HG03135 (cell line): Measurements from ENCODE around the gene SLC5A12.

Experiments
- ATAC-seq: cut with Tn5 transposase; IDR thresholded peaks from one replicate; pipeline ENCODE4 v1.9.1; 2021; ENCODE audit warnings: mild to moderate bottlenecking, moderate library complexity; ENCODE audit not compliant: unreplicated experiment

The SLC5A12 gene

DNA sequence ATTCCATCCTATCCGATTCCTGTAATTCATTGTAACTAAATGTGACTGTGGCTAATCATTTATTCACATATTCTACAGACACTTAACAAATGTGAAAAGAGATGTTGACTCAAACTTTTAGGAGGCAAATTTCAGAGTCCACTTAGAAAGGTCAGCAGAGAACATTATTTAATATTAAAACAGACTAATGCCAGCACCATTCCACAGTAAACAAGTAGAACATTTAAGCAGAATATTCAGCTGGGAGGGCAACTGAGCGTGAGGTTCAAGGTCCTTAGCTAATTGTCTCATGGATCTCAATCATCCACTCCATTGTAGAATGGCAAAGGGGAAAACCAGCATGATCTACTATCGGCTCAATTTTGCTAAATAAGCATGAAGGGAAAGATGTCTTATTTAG, 5.1 kb upstream of the SLC5A12 start:
- no peak for ATAC-seq

- ATAC-seq = no peak
These were observed 1.9 kb downstream of the SLC5A12 start for GRCh38 chr11:26719998-26720397.

- no peak for ATAC-seq
These were observed 2.4 kb downstream of the SLC5A12 start for GRCh38 chr11:26719289-26719973.

DNA sequence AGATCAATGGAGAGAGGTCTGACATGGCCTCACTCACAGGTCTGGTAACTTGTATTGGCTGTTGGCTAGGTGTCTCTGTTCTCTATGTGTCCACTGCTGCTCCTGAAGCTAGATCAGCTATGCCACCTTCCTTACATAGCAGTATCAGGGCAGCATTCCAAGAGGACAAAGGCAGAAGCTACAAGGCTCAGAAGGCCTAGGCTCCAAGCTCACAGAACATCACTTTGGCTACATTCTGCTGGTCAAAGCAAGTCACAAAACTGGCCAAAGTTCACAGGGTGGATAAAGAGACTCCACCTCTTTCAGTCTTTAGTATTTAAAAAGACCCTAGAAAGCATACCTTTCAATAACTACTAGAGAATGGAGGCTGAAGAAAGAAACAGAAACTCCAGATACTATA, 4.1 kb downstream of the SLC5A12 start:
- ATAC-seq = no peak

DNA sequence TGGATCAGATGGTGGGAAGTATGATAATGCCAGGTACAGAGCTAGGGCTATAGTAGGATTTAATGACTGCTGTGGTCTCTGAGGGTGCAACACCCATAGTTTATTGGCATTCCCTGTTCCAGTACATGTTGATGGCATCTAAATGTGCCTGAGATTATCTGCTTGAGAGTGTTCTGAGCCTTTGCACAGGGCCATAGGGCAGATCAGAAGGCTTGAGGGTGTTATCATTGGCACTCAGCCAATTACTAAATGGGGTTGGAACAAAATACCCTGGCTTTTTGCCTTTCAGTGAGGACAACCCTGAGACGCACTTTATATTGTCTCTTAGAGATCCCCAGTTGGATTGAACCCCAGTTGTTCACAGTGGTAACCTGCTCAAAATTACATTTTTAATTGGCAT, 6.7 kb downstream of the SLC5A12 start:
- no peak for ATAC-seq

DNA sequence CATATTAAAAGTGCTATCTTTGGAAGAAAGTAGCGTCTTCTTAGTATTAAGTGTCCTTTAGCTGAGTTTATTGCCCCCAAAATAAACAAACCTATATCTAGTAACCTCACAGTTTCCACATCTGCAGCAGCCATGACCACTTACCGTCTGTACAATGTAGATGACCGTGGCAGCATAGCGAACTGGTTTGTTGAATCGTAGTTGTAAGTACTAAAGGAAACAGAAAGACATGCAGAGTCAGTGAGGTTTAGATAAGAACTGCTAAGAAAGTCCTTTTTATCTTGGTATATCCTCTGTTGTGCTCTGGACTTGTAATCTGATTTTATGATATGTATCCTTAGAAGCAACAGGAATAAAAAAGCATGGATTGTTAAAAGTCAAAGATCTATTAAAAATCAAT, 9.4 kb downstream of the SLC5A12 start:
- ATAC-seq = no peak

DNA sequence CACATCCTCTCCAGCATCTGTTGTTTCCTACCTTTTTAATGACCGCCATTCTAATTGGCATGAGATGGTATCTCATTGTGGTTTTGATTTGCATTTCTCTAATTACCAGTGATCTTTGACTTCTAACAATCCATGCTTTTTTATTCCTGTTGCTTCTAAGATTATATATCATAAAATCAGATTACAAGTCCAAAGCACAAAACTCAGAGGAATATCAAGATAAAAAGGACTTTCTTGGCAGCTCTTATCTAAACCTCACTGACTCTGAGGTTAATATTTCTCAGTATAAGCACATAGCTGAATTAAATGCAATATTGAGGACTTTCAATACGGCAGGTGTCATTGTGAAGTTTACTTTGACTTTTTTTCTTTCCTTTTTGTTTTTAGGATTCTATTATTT, 11.4 kb downstream of the SLC5A12 start:
- ATAC-seq = no peak

- no peak for ATAC-seq
These were observed 13.0 kb downstream of the SLC5A12 start for GRCh38 chr11:26708736-26709456.

- no peak for ATAC-seq
These were observed 15.7 kb downstream of the SLC5A12 start for GRCh38 chr11:26706181-26706580.

- ATAC-seq = no peak
These were observed 17.6 kb downstream of the SLC5A12 start for GRCh38 chr11:26704249-26704648.

DNA sequence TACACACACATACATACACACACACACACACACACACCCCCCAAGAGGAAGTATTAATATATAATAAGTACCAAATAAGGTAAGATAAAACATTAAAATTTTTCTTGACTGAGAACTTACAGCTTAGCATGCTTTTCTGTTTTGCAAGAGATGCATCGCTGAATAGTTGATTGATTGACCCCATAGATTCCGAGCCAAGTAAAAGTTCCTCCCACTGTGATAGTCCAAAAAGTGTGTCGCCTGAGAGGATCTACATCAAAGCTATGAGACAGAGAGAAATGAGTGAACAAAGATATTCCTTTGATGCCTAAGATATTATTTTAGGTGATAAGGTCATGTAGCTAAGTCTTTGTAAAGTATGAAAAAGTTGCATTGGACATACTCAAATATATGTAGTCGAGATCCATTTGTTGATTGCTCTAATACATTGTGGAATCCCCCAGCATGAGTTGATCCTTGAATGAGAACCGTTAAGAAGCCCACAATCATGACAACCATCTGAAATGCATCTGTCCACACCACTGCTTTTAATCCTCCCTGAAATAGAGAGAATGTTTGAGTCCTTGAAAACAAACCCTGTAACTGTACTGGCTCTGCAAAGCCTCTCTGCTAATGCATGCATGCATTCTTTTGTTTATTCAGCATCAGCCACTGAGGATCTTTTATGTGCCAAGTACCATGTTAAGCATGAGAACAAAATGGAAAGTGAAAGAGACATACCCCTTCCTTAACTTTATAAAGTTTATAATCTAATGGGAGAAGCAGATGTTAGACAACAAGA, 18.3 kb downstream of the SLC5A12 start:
- no peak for ATAC-seq

- no peak for ATAC-seq
These were observed 19.5 kb downstream of the SLC5A12 start for GRCh38 chr11:26702406-26702805.

- ATAC-seq = no peak
These were observed 21.2 kb downstream of the SLC5A12 start for GRCh38 chr11:26700574-26701235.

GRCh38 chr11:26698224-26698623, 23.6 kb downstream of the SLC5A12 start:
- ATAC-seq = no peak

DNA sequence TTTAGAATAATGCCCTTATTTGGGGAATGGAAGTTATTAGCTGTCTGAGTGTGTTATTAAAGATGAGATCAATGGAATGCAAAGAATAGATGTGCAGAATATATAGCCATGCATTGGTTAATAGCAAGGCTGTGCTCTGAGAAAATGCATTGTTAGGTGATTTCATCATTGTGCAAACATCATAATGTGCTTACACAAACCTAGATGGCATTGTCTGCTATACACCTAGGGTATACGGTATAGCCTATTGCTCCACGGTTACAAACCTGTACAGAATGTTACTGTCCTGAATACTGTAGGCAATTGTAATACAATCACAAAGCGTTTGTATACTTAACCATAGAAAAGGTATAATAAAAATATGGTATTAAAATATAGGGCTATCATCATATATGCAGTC, 25.5 kb downstream of the SLC5A12 start:
- no peak for ATAC-seq

GRCh38 chr11:26688701-26689100, 33.2 kb downstream of the SLC5A12 start:
- no peak for ATAC-seq

- ATAC-seq = no peak
These were observed 34.5 kb downstream of the SLC5A12 start for GRCh38 chr11:26687351-26687750.

- ATAC-seq = no peak
These were observed 44.3 kb downstream of the SLC5A12 start for GRCh38 chr11:26677566-26677965.

GRCh38 chr11:26676641-26677040, 45.2 kb downstream of the SLC5A12 start:
- ATAC-seq = no peak

- no peak for ATAC-seq
These were observed 46.5 kb downstream of the SLC5A12 start for GRCh38 chr11:26675233-26675928.

GRCh38 chr11:26665946-26666345, 55.9 kb downstream of the SLC5A12 start:
- ATAC-seq = no peak
